Upper lobe of left lung (tissue), 4 donors: ENCODE measurements around the gene CYB5R4.

Experiments used
- EP300 ChIP-seq, 4 donors: sonication (generic); formaldehyde crosslinking; IDR thresholded peaks; one replicate each; pipeline ENCODE4 v1.5.1; 2017; ENCODE audit warnings: antibody characterized with exemption in 4 of 4, control low read depth in 2 of 4
- POLR2A ChIP-seq, 4 donors: fragments of 450-650 bp; IDR thresholded peaks; one replicate each; pipeline ENCODE4 v1.5.1; 2016 to 2017; ENCODE audit warnings: antibody characterized with exemption in 4 of 4, mild to moderate bottlenecking in 2 of 4
- POLR2AphosphoS5 ChIP-seq, 2 donors: sonication (generic); formaldehyde crosslinking; IDR thresholded peaks; one replicate each; pipeline ENCODE4 v1.5.1; 2017; ENCODE audit warnings: antibody characterized with exemption in 2 of 2
- TF ChIP-seq, protein P1 (sequence below), 6 experiments: fragments of 450-650 bp in 4 of 6; fragments of 200-600 bp in 2 of 6; sonication (generic) in 2 of 6; IDR thresholded peaks; one replicate each; pipeline ENCODE4 v1.5.1; 2016 to 2019; ENCODE audit warnings: antibody characterized with exemption in 6 of 6

DNA sequence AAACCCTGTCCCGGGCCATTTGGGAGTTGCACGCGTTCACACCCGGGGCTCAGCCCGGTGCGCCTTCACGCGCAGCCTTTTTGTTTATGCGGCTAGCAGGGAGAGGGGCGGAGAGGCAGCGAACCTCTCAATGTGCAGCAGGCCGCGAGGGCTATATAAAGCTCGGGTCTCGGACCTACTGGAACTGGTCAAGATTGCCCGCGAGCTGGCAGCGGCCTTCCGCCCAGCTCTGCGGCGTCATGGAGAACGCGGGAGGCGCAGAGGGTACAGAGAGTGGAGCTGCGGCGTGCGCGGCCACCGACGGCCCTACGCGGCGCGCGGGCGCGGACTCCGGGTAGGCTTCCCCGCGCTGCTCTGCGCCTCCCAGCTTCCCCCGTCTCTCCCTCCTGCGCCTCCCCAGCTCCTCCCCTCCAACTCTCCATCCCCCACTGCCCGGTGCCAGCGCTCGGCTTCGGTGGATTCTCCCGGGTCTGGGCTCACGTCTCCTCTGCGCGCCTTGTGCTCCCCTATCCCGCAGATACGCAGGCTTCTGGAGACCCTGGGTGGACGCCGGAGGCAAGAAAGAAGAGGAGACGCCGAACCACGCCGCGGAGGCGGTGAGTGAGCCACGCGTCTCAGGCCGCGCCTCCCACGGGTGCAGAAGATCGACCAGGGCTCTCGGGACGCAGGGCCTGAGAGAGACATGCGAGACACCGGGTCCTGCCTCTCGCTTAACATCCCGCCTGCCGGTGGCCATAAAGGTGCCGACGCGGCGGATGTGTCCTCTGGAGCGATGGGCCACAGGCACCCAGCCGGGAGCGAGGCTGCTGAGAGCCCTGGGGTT is 6.1 kb upstream of the CYB5R4 start, which contains the start of gene RIPPLY2:
- TF ChIP-seq POLR2AphosphoS5 (IDR thresholded peaks at IDR 0.05) (no peak), POLR2A (IDR thresholded peaks at IDR 0.05) (no peak), EP300 (IDR thresholded peaks at IDR 0.05) (no peak)
- TF ChIP-seq, protein P1, sequence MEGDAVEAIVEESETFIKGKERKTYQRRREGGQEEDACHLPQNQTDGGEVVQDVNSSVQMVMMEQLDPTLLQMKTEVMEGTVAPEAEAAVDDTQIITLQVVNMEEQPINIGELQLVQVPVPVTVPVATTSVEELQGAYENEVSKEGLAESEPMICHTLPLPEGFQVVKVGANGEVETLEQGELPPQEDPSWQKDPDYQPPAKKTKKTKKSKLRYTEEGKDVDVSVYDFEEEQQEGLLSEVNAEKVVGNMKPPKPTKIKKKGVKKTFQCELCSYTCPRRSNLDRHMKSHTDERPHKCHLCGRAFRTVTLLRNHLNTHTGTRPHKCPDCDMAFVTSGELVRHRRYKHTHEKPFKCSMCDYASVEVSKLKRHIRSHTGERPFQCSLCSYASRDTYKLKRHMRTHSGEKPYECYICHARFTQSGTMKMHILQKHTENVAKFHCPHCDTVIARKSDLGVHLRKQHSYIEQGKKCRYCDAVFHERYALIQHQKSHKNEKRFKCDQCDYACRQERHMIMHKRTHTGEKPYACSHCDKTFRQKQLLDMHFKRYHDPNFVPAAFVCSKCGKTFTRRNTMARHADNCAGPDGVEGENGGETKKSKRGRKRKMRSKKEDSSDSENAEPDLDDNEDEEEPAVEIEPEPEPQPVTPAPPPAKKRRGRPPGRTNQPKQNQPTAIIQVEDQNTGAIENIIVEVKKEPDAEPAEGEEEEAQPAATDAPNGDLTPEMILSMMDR (IDR thresholded peaks at IDR 0.05), result no peak
